Esophagus (tissue), 2 donors: Measurements from ENCODE around the gene FOXK1. TPM values are rescaled to one million over a fixed set of nuclear protein-coding genes. Genes with fewer than 3 reads are reported as not detected.
"Not testable (repeated sequence)": the region's sequence is repeated elsewhere in the genome, so short reads cannot be mapped to it uniquely, and the experiment has no call there.

Experiments
- H3K27ac ChIP-seq, 2 donors: one replicate each; pipeline ENCODE4 v1.5.1; 2013; ENCODE audit warnings: low read depth in 2 of 2, mild to moderate bottlenecking in 2 of 2, inconsistent platforms in 1 of 2, low read length in 1 of 2, moderate library complexity in 1 of 2
- H3K27me3 ChIP-seq, 2 donors: one replicate each; pipeline ENCODE4 v1.6.1; 2013; ENCODE audit warnings: low read length in 2 of 2, control low read depth in 1 of 2, mild to moderate bottlenecking in 1 of 2; ENCODE audit not compliant: insufficient read depth in 2 of 2, control insufficient read depth in 1 of 2
- H3K36me3 ChIP-seq, 2 donors: one replicate each; pipeline ENCODE4 v1.6.1; 2013; ENCODE audit warnings: low read length in 1 of 2; ENCODE audit not compliant: control insufficient read depth in 2 of 2, insufficient read depth in 2 of 2
- H3K4me1 ChIP-seq, 2 donors: one replicate each; pipeline ENCODE4 v1.6.1; 2013; ENCODE audit warnings: low read length in 1 of 2; ENCODE audit not compliant: control insufficient read depth in 2 of 2, insufficient read depth in 2 of 2
- H3K4me3 ChIP-seq, 2 donors: one replicate each; pipeline ENCODE4 v1.5.1; 2013; ENCODE audit warnings: low read length in 2 of 2, mild to moderate bottlenecking in 2 of 2, low read depth in 1 of 2, moderate library complexity in 1 of 2
- H3K9me3 ChIP-seq, 2 donors: one replicate each; pipeline ENCODE4 v1.6.1; 2013; ENCODE audit warnings: mild to moderate bottlenecking in 2 of 2, low read depth in 1 of 2, low read length in 1 of 2, moderate library complexity in 1 of 2; ENCODE audit not compliant: control insufficient read depth in 2 of 2, insufficient read depth in 1 of 2
- WGBS, 2 donors: extraction: QIAGEN DNeasy Blood & Tissue Kit; methylation state at CpG; one replicate each; pipeline ENCODE4 v1.1.7; 2013; 5-methylcytosine and 5-hydroxymethylcytosine counted together
- polyA plus RNA-seq, 2 donors: library from polyadenylated mRNA; stranded (reverse); fragments of 200-250 nt; gene quantifications; one replicate each; pipeline ENCODE4 v1.2.3, GENCODE V29; 2013
- donor health status: healthy with polysubstance abuse.
- donor health status: Bipolar disorder and iron deficiency.

FOXK1 gene
- polyA plus RNA-seq, 2 donors, result 3.9 to 7.1 TPM

DNA sequence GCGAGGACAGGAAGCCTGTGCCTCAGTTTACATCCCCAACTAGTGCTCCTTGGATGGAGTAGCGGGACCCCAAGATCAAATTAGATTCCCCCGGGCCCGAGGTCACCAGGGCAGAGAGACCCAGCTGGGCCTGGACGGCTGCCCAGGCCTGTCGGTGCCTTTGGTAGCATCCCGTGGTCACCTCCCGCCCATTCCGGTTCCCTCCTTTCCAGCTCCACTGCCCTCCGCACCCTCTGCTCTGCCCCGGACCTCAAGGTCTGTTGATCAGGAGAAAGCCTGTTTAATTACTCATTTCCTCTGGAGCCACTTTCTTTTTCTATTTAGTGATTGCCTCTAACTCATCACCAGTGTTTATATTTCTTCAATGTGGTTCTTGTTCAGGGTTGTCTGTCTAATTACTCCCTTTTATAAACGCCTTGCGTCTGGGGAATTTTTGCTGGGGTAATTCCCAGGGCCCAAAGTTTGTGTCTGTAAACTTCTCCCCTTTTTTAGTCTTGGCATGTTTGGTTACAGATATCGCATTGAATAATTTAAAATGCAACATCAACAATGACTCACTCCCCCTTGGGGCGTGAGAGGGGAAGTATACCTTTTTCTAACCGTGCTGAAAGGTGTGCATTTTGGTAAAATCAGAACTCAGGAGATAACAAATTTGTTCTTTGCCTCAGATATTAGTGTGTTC lies 1.9 kb downstream of the FOXK1 start:
- WGBS, 2 donors, result 1 to 2% methylated on average over 16 of the region's 16 CpGs
- H3K9me3 ChIP-seq, result no peaks in the 10 kb centered on the region
- no peaks in the 10 kb centered on the region for H3K27me3 ChIP-seq
- H3K4me3 ChIP-seq, result peak overlapping the region; percentile 80 to 100
- H3K36me3 ChIP-seq, result no peaks in the 10 kb centered on the region
- H3K27ac ChIP-seq, result peak overlapping the region; percentile 89 to 98
- peaks cover 0 to 2% of the 10 kb centered on the region in 2 donors for H3K4me1 ChIP-seq

DNA sequence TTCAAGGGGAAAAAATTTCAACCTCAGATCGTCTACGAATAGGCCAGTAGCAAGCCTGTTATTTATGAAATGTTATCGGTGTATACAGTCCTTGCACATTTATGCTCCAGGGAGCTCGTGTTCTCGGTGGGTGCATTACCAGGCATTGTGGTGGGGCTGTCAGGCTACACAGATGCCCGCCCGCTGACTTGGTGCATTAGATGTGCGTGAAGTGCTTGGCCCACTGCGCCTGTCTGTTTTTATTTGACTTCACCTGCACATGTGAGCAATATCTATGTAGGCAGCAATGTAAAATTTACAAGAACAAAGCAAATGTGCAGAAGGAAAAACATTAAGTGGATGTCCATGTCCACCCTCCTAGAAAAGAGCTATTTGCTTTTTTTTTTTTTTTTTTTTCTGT lies 2.8 kb downstream of the FOXK1 start:
- 53 to 54% methylated on average over 9 of the region's 9 CpGs for WGBS, 2 donors
- H3K27ac ChIP-seq, result peak overlapping the region in 1 of 2 donors; percentile 89
- peaks cover 3 to 4% of the 10 kb centered on the region in 2 donors for H3K4me1 ChIP-seq
- H3K27me3 ChIP-seq, result no peaks in the 10 kb centered on the region
- H3K4me3 ChIP-seq, result no peak overlapping the region
- H3K9me3 ChIP-seq, result no peaks in the 10 kb centered on the region
- H3K36me3 ChIP-seq, result no peaks in the 10 kb centered on the region

DNA sequence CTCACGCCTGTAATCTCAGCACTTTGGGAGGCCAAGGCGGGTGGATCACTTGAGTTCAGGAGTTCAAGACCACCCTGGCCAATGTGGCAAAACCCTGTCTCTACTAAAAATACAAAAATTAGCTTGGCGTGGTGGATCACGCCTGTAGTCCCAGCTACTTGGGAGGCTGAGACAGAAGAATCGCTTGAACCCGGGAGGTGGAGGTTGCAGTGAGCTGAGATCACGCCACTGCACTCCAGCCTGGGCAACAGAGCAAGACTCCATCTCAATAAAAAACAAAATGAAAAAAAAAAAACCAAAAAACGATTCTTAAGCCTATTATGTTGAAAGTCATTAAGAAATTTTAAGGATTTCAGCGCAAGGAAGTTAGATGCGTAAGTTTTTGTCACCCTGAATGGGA lies 3.6 kb downstream of the FOXK1 start:
- H3K9me3 ChIP-seq, H3K27me3 ChIP-seq, H3K27ac ChIP-seq, H3K4me1 ChIP-seq, H3K4me3 ChIP-seq, H3K36me3 ChIP-seq: not testable (repeated sequence)
- 92 to 93% methylated on average over 10 of the region's 10 CpGs for WGBS, 2 donors

DNA sequence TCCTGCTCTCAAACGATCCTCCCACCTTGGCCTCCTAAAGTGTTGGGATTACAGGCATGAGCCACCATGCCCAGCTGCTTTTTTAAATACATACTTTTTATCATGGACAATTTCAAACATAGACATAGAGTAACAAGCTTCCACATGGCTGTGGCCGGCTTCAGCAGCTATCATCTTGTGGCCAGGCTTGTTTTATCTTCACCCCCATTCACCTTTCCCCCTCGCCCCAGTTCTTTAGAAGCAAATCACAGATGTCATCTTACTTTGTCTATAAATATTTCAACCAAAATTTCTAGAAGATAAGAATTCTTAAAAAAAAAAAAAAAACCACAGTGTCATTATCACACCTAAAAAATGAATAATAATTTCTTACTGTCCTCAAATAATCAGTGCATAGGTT lies 5.9 kb downstream of the FOXK1 start:
- Histone ChIP-seq H3K9me3 (no peaks in the 10 kb centered on the region), H3K36me3 (no peaks in the 10 kb centered on the region), H3K27ac (no peak overlapping the region), H3K27me3 (no peaks in the 10 kb centered on the region), H3K4me1 (peaks cover 6 to 10% of the 10 kb centered on the region in 2 donors), H3K4me3 (no peak overlapping the region)
- WGBS, 2 donors, result 71 to 84% methylated on average over 3 of the region's 3 CpGs

DNA sequence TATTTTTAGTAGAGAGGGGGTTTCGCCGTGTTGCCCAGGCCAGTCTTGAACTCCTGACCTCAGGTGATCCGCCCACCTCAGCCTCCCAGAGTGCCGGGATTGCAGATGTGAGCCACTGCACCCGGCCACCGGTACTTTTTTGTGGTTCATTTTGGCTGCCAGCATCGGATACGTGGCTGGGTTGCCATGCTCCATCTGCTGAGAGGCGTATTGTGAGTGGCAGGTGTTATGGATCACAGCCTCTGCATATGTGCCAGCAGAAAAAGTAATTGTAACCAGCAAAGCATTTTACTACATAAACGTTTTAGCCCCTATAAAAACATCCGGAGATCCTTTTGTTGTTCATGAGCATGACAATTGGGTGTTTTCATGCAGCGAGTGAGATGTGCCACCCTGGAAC lies 7.1 kb downstream of the FOXK1 start:
- H3K4me1 ChIP-seq, result peaks cover 6 to 10% of the 10 kb centered on the region in 2 donors
- no peaks in the 10 kb centered on the region for H3K36me3 ChIP-seq
- WGBS, 2 donors, result 64 to 65% methylated on average over 12 of the region's 12 CpGs
- no peak overlapping the region for H3K4me3 ChIP-seq
- H3K27ac ChIP-seq, result no peak overlapping the region
- no peaks in the 10 kb centered on the region for H3K27me3 ChIP-seq
- no peaks in the 10 kb centered on the region for H3K9me3 ChIP-seq

DNA sequence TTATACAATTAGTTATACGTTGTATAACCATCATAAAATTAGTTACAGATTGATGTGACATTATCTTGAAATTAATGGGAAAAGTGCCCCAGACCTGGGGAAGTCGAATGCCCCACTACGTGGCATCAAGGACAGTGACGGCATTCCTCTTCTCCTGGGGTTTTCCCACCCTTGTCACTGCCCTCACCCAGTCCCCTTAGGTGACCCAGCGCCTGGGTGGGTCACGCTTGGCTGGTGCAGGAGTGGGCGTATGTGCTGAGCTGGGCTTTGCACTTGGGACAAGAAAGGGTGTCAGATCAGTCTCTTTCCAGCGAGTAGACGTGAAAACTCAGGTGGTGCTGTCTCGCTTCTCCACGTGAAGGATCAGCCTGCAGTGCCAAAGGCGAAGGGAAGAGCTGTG lies 7.6 kb downstream of the FOXK1 start:
- Histone ChIP-seq H3K27ac (no peak overlapping the region), H3K27me3 (no peaks in the 10 kb centered on the region), H3K4me3 (no peak overlapping the region), H3K36me3 (no peaks in the 10 kb centered on the region), H3K4me1 (peaks cover 8 to 10% of the 10 kb centered on the region in 2 donors), H3K9me3 (no peaks in the 10 kb centered on the region)
- 60 to 68% methylated on average over 12 of the region's 12 CpGs for WGBS, 2 donors

DNA sequence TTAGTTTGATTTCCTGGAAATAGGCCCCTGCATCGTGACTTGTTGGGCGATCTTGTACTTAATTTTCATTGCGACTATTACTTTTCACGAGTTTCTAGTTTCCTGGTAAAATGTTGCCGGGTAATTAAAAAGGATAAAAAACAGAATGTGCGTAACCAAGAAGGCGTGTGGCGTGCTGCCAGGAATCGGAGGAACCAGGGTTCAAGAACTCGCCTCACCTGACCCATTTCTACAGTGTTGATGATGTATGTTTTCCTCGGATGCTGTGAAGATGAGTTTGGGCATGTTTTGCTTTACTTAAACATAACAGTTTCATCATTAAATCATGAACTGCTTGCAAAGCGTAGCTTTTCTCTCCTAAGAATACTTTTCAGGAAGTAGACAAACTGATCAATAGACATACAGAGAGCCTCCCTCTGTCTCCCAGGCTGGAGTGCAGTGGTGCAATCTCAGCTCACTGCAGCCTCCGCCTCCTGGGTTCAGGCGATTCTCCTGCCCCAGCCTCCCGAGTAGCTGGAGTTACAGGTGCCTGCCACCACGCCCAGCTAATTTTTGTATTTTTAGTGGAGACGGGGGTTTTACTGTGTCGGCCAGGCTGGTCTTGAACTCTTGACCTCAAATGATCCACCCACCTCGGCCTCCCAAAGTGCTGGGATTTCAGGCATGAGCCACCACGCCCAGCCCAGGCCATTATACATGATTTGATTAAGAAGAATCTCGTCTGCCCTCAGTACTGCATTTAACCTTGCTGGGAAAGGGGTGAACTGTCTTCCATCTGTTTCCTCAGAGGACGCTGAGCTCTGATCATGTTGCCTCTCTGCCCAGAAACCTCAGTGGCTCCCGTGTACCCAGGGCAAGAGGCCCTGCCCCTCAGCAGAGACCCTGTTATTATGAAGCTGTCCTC lies 9.1 kb downstream of the FOXK1 start:
- WGBS, 2 donors, result 72 to 77% methylated on average over 23 of the region's 23 CpGs
- Histone ChIP-seq H3K9me3 (no peaks in the 10 kb centered on the region), H3K36me3 (no peaks in the 10 kb centered on the region), H3K4me3 (no peak overlapping the region), H3K27me3 (no peaks in the 10 kb centered on the region), H3K27ac (no peak overlapping the region), H3K4me1 (peaks cover 8 to 10% of the 10 kb centered on the region in 2 donors)

DNA sequence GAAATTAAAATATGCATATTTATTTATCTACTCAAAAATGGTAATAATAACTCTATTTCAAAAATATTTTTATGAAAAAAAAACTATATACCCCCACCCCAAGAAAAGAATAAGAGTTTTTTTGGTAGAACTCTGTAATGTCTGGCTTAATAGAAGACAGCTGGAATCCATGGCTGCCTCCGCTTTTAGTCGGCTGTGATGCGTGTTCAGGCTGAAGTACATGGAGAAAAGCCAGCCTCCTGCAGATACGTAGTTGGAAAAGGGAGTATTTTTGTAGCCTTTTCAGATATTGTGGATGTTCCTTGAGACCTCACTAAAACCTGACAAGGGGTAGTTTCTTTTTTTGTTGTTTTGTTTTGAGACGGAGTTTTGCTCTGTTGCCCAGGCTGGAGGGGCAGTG lies 10.0 kb downstream of the FOXK1 start:
- H3K4me3 ChIP-seq, result no peak overlapping the region
- WGBS, 2 donors, result 62 to 66% methylated on average over 5 of the region's 5 CpGs
- no peaks in the 10 kb centered on the region for H3K27me3 ChIP-seq
- peaks cover 8 to 10% of the 10 kb centered on the region in 2 donors for H3K4me1 ChIP-seq
- no peaks in the 10 kb centered on the region for H3K9me3 ChIP-seq
- no peaks in the 10 kb centered on the region for H3K36me3 ChIP-seq
- no peak overlapping the region for H3K27ac ChIP-seq

DNA sequence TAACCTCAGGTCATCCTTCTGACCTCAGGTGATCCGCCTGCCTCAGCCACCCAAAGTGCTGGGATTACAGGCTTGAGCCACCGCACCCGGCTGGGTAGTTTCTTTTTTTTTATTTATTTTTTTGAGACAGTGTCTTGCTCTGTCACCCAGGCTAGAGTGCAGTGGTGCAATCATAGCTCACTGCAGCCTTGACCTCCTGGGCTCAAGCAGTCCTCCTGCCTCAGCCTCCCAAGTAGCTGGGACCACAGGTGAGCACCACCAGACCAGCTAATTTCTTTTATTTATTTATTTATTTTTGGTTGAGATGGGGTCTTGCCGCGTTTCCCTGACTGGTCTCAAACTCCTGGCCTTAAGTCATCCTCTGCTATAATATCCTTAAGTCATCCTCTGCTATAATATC lies 10.5 kb downstream of the FOXK1 start:
- H3K4me3 ChIP-seq, H3K27ac ChIP-seq, H3K36me3 ChIP-seq, H3K27me3 ChIP-seq, H3K9me3 ChIP-seq: not testable (repeated sequence)
- WGBS, 2 donors, result 86 to 94% methylated on average over 5 of the region's 5 CpGs
- H3K4me1 ChIP-seq, result peaks cover 8 to 10% of the 10 kb centered on the region in 2 donors
